Measurements from ENCODE around the gene CTDSPL2. TPM values are rescaled to one million over a fixed set of nuclear protein-coding genes. Genes with fewer than 3 reads are reported as not detected.
A peak's percentile ranks its signal among the peaks of the same experiment; 100 is the strongest.

The CTDSPL2 gene
- total and polyA plus RNA-seq, 8 donors = 27.5 to 81.0 (median 64.7) TPM

DNA sequence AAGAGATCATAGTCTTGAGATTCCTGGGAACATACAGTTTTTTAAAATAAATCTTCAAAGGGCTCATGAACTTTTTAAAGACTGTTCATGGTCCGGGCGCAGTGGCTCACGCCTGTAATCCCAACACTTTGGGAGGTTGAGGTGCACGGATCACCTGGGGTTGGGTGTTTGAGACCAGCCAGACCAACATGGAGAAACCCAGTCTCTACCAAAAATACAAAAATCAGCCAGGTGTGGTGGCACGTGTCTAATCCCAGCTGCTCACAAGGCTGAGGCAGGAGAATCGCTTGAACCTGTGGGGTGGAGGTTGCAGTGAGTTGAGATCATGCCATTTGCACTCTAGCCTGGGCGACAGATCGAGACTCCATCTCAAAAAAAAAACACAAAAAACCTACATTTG, 68.1 kb downstream of the CTDSPL2 start:
- Histone ChIP-seq H3K27ac (no peak overlapping the region), H3K36me3 (peaks cover 0 to 81% of the 10 kb centered on the region in 2 donors), H3K4me3 (no peak overlapping the region), H3K9me3 (no peaks in the 10 kb centered on the region), H3K27me3 (no peaks in the 10 kb centered on the region), H3K4me1 (no peaks in the 10 kb centered on the region)
- no peak for ATAC-seq
- intact Hi-C loops (cut with DNase I) = no loop called here
- TF ChIP-seq, protein P1, sequence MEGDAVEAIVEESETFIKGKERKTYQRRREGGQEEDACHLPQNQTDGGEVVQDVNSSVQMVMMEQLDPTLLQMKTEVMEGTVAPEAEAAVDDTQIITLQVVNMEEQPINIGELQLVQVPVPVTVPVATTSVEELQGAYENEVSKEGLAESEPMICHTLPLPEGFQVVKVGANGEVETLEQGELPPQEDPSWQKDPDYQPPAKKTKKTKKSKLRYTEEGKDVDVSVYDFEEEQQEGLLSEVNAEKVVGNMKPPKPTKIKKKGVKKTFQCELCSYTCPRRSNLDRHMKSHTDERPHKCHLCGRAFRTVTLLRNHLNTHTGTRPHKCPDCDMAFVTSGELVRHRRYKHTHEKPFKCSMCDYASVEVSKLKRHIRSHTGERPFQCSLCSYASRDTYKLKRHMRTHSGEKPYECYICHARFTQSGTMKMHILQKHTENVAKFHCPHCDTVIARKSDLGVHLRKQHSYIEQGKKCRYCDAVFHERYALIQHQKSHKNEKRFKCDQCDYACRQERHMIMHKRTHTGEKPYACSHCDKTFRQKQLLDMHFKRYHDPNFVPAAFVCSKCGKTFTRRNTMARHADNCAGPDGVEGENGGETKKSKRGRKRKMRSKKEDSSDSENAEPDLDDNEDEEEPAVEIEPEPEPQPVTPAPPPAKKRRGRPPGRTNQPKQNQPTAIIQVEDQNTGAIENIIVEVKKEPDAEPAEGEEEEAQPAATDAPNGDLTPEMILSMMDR (IDR thresholded peaks at IDR 0.05) = no peak
- DNase-seq = no peak

DNA sequence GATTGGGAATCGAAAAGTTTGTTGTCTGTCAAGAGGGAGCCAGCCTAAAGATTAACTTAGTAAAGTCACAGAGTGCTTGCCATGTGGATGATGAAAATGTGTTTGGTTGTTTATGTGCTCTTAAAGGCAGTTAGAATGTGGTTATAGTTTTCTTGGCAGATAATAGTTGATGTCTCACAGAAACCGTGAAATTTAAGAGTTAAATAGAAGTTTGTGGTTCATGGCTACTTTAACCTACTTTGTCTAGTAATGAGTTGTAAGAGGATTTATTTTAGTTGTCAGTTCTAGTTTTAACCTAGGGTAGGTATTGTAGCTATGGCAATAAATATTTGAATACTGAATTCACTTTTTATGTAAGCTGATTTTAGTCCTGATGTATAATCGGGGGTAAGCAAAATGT, 73.1 kb downstream of the CTDSPL2 start:
- no peak for ATAC-seq
- Histone ChIP-seq H3K4me3 (no peak overlapping the region), H3K36me3 (peaks cover 0 to 65% of the 10 kb centered on the region in 2 donors), H3K27ac (no peak overlapping the region), H3K9me3 (no peaks in the 10 kb centered on the region), H3K4me1 (no peaks in the 10 kb centered on the region), H3K27me3 (no peaks in the 10 kb centered on the region)
- no peak for DNase-seq
- TF ChIP-seq, protein P1 (IDR thresholded peaks at IDR 0.05) = no peak
- intact Hi-C loops (cut with DNase I) = no loop called here

DNA sequence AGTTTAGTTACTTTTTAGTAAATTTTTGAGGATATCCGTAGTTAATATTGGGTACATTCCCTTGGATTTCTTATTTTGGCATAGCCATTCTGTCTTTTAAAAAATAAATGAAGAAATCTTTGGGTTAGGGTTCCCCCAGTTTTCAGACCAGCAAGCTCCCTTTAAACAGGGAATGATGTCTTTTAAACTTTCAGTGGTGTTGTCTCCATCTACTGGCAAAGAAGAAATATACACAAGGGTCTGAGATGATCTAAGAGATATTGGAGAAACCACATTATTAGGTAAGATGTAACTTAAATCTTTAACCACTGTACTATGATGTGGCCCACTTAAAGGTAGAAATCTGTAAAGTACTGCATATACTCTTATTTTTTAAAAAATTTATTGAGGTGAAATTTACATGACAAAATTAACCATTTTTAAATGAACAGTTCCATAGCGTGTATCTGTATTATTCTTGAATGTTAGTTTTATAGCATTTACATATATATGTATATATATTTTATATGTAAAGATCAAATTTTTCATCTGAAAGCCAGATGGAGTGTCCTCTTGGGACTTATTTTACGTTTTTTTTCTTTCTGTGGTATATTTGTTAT, 74.4 kb downstream of the CTDSPL2 start:
- DNase-seq = peak in 2 of 4 donors; percentile 7 to 29
- H3K27me3 ChIP-seq = no peaks in the 10 kb centered on the region
- ATAC-seq = peak; percentile 74
- no peaks in the 10 kb centered on the region for H3K9me3 ChIP-seq
- TF ChIP-seq, protein P1 (IDR thresholded peaks at IDR 0.05) = peak; percentile 26 to 46
- peaks cover 0 to 66% of the 10 kb centered on the region in 2 donors for H3K36me3 ChIP-seq
- intact Hi-C loops (cut with DNase I) = no loop called here
- no peak overlapping the region for H3K27ac ChIP-seq
- no peak overlapping the region for H3K4me3 ChIP-seq
- H3K4me1 ChIP-seq = no peaks in the 10 kb centered on the region

DNA sequence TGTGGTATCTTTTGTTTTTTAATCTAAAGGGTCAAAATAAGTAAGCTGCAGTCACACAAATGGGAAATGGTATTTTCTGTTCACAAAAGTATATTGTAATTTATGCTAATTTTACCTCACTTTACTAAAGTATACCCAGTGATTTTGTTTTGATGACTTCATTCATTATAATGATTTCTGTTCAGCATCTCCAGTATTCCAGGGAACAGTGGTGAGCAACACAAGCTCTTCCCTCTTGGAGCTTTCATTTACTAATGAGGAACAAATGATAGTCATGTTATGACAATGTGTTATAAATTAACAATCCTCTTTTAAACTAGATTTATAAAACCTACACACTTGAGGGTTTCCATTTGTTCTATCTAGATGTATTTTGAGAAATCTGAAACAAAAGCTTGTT, 89.0 kb downstream of the CTDSPL2 start:
- TF ChIP-seq, protein P1 (IDR thresholded peaks at IDR 0.05) = no peak
- ATAC-seq = no peak
- no peaks in the 10 kb centered on the region for H3K9me3 ChIP-seq

DNA sequence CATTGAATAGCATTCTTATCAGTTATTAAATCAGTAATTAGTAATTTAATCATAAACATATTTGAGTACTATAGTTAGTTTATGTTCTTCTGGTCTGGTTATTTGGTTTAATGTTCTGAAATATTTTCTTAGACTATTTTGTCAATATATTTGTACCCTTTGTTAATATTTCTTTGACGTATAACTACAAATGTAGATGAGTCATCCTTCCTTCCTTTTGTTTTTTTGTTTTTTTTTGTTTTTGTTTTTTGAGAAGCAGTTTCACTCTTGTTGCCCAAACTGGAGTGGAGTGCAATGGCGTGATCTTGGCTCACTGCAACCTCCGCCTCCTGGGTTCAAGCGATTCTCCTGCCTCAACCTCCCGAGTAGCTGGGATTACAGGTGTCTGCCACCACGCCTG, 92.1 kb downstream of the CTDSPL2 start:
- Histone ChIP-seq H3K27ac (no peak overlapping the region), H3K36me3 (peaks cover 0 to 74% of the 10 kb centered on the region in 2 donors), H3K9me3 (no peaks in the 10 kb centered on the region), H3K4me3 (no peak overlapping the region), H3K4me1 (no peaks in the 10 kb centered on the region), H3K27me3 (no peaks in the 10 kb centered on the region)
- TF ChIP-seq, protein P1 (IDR thresholded peaks at IDR 0.05) = no peak
- DNase-seq (no peak), ATAC-seq (no peak)
- intact Hi-C loops (cut with DNase I) = no loop called here

More for the DNA sequence above, 89.0 kb downstream of the CTDSPL2 start:
- intact Hi-C loops (cut with DNase I) = no loop called here
- H3K4me1 ChIP-seq = no peaks in the 10 kb centered on the region
- no peak overlapping the region for H3K27ac ChIP-seq
- H3K27me3 ChIP-seq = no peaks in the 10 kb centered on the region
- DNase-seq = no peak
- peaks cover 0 to 56% of the 10 kb centered on the region in 2 donors for H3K36me3 ChIP-seq
- no peak overlapping the region for H3K4me3 ChIP-seq

All from left lung (tissue), 10 donors.